K562 (cell line): ENCODE measurements around the gene ACTRT1. TPM values are rescaled to one million over a fixed set of nuclear protein-coding genes. Genes with fewer than 3 reads are reported as not detected.
A peak's percentile ranks its signal among the peaks of the same experiment; 100 is the strongest.

Experiments used
- C11orf30 ChIP-seq: fragments of 450-650 bp; IDR thresholded peaks from 2 replicates; pipeline ENCODE4 v1.6.1; 2016; ENCODE audit warnings: low read depth, mild to moderate bottlenecking
- CHD7 ChIP-seq: fragments of 200-600 bp; sonication (generic); IDR thresholded peaks from one replicate; pipeline ENCODE4 v1.6.1; 2012; ENCODE audit warnings: mild to moderate bottlenecking, low read depth, low read length, inconsistent platforms
- TCF7 ChIP-seq: sonication (generic); IDR thresholded peaks from 2 replicates; pipeline ENCODE4 v1.6.1; 2016; ENCODE audit warnings: antibody characterized with exemption, borderline replicate concordance
- ZSCAN29 ChIP-seq: fragments of 450-650 bp; IDR thresholded peaks from 2 replicates; pipeline ENCODE4 v1.6.1; 2017
- polyA plus RNA-seq, 8 experiments: library from polyadenylated mRNA; depleted of rRNA in 4 of 8; stranded (reverse) in 5 of 8; unstranded in 3 of 8; fragments of >200 nt; fragmentation: Nextera tagmentation in 2 of 8; fragmentation: Illumina TruSeq in 1 of 8; extraction: Ambion mirVana in 2 of 8; extraction: Trizol in 1 of 8; gene quantifications; 2 replicates each; pipeline versions ENCODE4 v1.2.1 to v1.2.3, GENCODE V29; 2011 to 2014; ENCODE audit warnings: inconsistent platforms in 1 of 8, missing spikeins in 1 of 8
- total RNA-seq, 7 experiments: library from RNA; depleted of rRNA in 6 of 7; stranded (reverse); fragments of >200 nt in 6 of 7; fragmentation: Illumina TruSeq in 2 of 7; extraction: Trizol in 2 of 7; gene quantifications; 2 replicates each; pipeline versions ENCODE4 v1.2.1 to v1.2.3, GENCODE V29; 2011 to 2021; ENCODE audit warnings: low replicate concordance in 1 of 7
- TF ChIP-seq, protein P1 (sequence below): sonication (generic); formaldehyde crosslinking; IDR thresholded peaks from 2 replicates; pipeline ENCODE4 v1.8.1; 2023; ENCODE audit warnings: mild to moderate bottlenecking, missing genetic modification reagents, moderate library complexity

ACTRT1 gene
- total and polyA plus RNA-seq, 9 of the 15 experiments (the other 6 are each of a cell fraction or from before 2014, with no cell fraction given): not detected

GRCh38 chrX:128019218-128019617 is 33.0 kb downstream of the ACTRT1 start (continued):
- TF ChIP-seq C11orf30 (peak; percentile 23; the same call in 1 of the 2 replicates), TCF7 (no peak), ZSCAN29 (no peak), CHD7 (no peak)
- TF ChIP-seq, protein P1, sequence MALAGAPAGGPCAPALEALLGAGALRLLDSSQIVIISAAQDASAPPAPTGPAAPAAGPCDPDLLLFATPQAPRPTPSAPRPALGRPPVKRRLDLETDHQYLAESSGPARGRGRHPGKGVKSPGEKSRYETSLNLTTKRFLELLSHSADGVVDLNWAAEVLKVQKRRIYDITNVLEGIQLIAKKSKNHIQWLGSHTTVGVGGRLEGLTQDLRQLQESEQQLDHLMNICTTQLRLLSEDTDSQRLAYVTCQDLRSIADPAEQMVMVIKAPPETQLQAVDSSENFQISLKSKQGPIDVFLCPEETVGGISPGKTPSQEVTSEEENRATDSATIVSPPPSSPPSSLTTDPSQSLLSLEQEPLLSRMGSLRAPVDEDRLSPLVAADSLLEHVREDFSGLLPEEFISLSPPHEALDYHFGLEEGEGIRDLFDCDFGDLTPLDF: no peak
- TF ChIP-seq, all 486 proteins: peak for 2
